GM12892 (cell line): ENCODE measurements around the gene PPP1R9A.

Experiments used
- POLR2A ChIP-seq: IDR thresholded peaks from 2 replicates; pipeline ENCODE4 v1.6.1; 2011; ENCODE audit warnings: low read depth, low read length, control low read depth
- POLR2AphosphoS5 ChIP-seq: IDR thresholded peaks from 2 replicates; pipeline ENCODE4 v1.6.1; 2011; ENCODE audit warnings: low read depth, low read length, control low read depth
- TAF1 ChIP-seq: IDR thresholded peaks from 2 replicates; pipeline ENCODE4 v1.6.1; 2011; ENCODE audit warnings: low read depth, mild to moderate bottlenecking, control low read depth, low read length, borderline replicate concordance

- TF ChIP-seq POLR2A, result no peak
- no peak for TF ChIP-seq TAF1
- TF ChIP-seq POLR2AphosphoS5, result no peak
Observed at GRCh38 chr7:95097291-95097690, 189.9 kb downstream of the PPP1R9A start.
